ENCODE measurements around the gene FBL.
"Not testable (repeated sequence)": the region's sequence is repeated elsewhere in the genome, so short reads cannot be mapped to it uniquely, and the experiment has no call there.

FBL gene

DNA sequence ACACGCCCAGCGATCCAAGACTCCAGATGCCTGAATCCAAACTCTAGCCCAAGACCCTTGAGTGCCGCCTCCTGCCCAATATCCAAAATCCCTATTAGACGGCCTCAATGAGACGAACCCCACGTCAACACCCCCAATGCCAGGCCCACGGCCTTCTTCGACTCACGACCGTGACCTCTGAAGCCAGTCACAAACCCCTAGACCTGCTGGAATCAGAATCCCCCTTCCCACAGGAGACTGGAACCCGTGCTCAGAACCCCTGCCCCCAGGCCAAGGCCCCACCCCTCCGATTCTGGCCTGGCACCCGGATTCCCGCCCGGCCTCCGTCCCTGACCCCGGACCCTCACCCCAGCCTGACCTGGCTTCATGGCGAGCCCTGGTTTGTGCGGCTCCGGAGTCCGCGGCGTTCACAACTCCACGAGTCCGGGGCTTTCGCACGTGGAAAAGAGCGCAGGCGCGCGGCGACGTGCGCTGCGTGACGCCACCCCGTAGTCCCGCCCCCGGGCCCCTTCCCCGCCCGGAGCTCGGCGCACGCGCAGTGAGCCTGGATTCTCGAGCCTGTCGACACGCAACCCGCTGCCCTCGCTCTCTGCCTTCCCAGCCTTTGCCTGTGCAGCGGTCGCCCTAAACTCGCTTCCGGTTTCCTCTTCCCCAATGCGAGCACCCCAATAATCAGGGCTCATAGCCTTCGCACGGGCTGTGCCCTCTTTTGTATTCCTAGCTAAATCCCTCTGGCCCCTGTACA is at the start of gene FBL:
Gene FBL (minus strand): TSS at position 447 of the 745 bp plus-strand sequence. CDS start 79 bp downstream, at position 368.
- DNase-seq = peak; percentile 69

DNA sequence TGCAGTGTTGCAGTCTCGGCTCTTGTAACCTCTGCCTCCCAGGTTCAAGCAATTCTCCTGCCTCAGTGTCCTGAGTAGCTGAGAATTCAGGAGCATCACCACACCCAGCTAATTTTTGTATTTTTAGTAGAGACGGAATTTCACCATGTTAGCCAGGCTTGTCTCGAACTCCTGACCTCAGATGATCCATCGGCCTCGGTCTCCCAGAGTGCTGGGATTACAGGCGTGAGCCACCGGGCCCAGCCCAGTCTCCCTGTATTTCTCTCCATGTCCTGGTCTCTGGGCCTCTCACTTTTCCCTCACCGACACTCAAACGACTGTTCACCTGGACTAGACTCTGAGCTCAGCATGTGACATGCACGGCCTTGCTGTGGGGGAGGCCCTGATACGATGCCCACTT is 48.9 kb upstream of the FBL start:
- DNase-seq = not testable (repeated sequence)

DNA sequence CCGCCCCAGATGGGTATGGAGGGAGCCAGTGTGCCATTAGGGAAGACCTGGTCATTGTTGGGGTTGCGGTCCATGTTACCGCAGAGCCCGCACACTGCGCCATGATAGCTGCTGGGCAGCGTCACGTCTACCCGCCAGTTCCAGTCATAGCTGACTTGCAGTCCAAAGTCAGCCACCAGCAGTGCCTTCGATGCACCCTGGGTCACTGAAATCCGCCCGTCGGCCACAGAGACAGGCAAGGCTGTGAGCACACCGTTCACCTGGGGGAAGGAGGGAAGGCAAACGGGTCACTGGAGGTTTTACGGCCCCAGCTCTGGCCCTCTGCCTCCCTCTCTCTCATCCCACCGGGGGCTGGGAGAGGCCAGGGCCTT is 48.0 kb upstream of the FBL start:
- DNase-seq = not testable (repeated sequence)

DNA sequence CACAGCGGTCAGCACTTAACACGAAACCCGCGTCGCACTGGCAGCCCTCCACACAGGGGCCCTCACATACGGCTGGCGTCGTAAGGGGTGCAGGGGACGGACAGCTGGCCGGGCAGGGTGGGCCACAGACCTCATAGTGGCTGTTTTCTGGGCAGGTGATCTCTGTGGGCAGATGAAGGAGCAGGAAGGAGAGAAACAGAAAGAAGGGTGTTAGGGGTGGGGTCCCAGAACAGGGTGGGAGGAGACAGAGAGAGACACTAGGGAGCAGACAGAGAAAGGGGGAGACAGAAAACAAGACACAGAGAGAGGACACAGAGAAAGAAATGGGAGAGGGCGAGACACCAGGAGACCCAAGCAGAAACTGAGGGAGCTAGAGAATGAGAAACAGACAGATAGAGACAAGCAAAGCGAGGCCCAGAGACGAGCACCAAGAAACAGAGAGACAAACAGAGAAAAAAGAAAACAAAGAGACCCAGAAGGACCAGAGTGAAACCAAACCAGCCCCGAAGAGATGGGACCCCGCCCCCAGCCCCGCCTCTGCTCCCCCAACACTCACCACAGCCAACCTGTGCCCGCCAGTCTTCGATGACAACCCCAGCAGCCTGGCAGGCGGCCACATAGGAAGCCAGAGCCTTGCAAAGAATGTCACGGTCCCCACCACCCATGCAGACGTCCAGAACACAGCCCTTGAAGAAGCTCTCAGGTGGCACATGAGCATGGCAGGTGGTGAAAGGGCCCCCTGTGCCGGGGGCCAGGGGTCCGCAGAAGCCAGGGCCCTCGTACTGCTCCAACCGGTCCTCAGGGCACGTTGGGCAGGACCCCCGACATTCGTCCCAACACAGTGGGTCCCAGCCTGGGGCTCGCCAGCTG is 47.4 kb upstream of the FBL start:
- DNase-seq = not testable (repeated sequence)

DNA sequence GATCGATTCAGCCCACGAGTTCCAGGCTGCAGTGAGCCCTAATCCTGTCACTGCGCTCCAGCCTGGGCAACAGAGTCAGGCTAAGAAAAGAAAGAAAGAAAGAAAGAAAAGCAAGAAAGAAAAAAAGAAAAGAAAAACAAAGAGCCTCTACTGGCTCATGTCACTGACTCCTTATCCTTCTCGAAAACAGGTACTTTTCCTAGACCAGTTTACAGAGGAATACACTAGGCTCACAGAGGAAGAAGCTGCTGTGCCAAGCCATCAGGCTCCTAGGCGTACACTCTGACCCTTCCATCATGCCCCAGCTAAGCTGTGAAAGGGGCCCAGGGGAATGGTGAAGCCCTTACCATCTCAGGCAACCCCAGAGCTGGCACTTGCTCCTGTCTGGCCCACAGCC is 46.3 kb upstream of the FBL start:
- not testable (repeated sequence) for DNase-seq

DNA sequence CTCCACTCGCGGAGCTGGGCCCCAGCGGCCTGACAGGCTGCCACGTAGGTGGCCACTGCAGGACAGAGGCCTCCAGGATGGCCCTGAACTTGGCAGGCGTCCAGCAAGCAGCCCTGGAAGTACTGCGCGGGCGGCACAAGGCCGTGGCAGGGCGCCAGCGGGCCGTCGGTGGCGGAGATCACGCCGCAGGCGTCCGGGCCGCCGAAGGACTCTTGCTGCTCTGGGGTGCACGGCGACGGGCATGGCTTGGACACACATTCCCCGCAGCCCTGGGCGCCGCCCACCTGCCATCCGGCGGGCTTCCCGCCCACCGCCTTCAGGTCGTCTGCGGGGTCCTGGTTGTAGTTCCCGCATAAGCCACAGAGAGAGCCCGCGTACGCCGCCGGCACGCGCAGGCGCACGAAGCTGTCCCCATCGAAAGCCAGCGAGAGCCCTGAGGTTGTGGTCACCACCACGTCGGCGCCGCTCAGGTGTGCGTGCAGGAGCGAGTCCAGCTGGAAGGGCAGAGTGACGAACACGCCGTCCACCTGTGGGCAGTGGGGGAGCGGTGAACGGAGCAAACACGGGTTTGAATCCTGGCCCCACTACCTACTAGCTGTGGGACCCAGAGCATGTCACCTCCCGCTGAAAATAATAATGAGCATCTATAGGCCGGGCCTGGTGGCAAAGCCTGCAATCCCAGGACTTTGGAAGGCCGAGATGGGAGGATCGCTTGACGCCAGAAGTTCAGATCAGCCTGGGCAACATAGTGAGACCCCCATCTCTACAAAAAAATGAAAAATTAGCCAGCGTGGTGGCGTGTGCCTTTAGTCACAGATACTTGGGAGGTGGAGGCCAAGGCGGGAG is 45.7 kb upstream of the FBL start:
- not testable (repeated sequence) for DNase-seq

DNA sequence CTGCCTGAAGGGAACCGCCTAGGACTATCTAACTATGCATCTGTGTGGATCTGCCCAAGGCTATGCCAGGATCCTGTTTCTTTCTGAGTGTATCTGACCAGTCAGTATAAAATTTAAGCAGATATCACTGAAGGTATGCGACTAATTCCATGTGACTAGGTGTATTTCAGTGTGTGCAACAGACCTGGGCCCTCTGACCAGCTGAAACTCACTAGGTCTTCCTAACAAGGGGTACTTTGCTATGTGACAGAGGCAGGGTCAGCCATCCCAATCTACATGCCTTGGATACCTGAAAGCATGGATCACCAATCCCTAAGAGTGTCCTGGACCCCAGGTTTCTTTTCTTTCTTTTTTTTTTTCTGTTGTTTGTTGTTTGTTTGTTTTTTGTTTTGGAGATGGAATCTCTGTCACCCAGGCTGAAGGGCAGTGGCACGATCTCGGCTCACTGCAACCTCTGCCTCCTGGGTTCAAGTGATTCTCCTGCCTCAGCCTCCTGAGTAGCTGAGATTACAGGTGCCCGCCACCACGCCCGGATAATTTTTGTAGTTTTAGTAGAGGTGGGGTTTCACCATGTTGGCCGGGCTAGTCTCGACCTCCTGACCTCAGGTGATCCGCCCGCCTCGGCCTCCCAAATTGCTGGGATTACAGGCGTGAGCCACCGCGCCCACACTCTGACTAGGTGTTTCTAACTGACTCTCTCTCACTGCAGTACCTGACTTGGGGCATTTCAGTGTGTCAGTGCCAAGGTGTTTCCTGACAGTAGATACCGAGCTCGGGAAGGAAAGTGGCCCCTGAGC is 44.8 kb upstream of the FBL start:
- no peak for DNase-seq

DNA sequence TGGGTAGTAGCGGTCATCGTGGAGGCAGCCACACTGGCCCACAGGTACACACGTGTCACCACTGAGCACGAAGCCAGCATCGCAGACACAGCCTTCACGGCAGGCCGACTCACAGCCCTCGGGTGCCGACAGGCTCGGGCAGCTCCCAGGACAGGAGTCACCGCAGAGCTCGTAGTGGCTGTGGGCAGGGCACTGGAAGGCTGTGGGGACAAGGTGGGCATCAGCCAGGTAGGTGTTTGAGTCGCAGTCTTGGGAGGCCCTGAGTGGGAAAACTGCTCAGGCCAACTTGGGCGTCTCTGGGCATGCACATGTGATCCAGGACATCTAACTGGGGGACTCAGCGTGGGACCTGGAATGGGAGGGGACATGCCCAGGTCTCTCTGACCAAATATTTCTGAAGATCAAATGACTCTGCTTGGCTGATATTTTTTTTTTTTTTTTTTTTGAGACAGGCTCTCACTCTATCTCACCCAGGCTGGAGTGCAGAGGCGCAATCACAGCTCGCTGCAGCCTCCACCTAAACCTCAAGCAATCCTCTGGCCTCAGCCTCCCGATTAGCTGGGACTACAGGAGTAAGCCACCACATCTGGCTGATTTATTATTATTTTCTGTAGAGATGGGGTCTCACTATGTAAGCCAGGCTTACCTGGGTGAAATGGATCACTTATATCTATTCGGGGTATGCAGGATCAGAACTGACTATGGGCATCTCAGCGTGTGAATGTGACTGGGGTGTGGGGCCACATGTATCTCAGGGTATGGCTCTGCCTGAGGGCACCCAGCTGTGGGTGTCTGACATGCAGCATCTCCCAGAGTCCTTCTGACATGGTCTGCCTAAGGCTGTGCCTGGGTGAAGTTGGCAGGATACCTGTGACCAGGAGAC is 43.9 kb upstream of the FBL start:
- not testable (repeated sequence) for DNase-seq

DNA sequence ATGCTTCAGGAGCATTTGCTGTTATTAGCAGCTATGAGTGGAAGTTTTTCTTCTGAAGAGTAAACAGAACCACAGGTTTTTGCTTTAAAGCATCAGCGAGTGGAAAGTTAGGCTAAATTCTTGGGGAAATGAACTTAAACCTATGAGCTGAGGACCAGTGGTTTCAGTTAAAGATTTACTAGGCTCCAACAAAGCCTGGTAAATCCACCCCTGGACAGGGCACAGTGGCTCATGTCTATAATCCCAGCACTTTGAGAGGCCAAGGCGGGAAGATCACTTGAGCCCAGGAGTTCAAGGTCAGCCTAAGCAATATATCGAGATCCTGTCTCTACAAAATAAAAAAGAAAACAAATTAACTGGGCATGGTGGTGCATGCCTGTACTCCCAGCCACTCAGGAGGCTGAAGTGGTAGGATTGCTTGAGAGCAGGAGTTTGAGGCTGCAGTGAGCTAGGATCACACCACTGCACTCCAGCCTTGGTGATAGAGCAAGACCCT is 41.3 kb upstream of the FBL start:
- not testable (repeated sequence) for DNase-seq

DNA sequence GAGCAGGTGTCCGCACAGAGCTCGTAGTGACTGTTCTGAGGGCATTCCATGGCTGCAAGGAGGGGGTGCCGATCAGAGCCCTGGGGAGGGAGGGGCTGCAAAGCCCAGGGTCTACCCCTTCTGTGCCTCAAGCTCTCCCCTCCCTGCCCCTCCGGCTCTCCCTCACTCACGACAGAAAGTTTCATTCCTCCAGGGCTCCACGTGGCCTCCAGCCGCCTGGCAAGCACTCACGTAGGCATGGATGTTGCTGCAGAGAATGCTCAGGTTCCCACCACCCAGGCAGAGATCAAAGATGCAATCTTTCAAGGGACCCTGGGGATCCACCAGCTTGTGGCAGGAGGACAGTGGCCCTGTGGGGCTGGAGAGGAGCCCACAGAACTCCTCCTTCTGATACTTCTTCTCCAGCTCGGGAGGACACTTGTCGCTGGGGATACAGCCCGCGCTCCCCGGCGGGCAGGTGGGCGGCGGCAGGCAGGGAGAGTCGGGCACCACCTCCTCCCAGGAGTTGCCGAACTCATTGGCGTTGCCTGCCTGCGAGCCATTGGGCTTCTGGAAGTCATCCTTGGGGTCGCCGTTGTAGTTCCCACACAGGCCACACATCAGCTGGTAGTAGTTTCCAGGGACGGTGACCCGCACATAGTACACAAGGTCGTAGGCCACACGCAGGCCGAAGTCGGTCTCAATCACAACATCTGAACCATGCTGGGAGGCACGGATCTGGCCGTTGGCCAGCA is 39.8 kb upstream of the FBL start:
- DNase-seq = not testable (repeated sequence)

DNA sequence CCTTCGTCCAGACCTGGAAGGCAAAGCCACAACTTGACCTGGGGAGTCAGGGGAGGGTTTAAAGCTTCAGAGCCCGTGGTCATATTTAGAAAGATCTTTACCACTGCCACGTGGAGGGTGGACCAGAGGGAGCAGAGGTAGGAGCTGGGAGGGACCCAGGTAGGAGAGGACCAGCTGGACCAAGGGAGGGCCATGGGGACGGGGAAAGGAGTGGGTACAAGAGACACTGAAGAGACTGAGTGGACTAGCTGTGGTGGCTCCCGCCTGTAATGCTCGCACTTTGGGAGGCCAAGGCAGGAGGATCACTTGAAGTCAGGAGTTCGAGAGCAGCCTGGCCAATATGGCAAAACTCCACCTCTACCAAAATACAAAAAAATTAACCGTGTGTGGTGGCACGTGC is 38.5 kb upstream of the FBL start:
- not testable (repeated sequence) for DNase-seq

DNA sequence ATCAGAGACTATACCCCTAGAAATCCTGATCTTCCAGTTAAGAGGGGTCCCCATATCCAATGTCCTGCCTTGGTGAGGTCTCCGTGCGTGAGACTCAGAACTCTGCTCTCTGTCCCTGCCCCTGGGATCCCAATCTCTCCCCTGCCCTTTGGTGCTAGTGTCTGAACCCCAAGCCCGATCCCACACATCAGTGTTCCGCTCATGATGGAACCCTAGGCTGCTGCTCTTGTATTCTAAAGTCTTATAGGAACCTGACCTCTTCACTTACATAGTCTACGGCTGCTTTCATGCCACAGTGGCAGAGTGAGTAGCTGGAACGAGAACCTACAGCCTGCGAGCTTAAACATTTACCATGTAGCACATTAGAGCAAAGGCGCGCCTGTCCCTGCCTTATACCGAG is 36.5 kb upstream of the FBL start:
- not testable (repeated sequence) for DNase-seq

DNA sequence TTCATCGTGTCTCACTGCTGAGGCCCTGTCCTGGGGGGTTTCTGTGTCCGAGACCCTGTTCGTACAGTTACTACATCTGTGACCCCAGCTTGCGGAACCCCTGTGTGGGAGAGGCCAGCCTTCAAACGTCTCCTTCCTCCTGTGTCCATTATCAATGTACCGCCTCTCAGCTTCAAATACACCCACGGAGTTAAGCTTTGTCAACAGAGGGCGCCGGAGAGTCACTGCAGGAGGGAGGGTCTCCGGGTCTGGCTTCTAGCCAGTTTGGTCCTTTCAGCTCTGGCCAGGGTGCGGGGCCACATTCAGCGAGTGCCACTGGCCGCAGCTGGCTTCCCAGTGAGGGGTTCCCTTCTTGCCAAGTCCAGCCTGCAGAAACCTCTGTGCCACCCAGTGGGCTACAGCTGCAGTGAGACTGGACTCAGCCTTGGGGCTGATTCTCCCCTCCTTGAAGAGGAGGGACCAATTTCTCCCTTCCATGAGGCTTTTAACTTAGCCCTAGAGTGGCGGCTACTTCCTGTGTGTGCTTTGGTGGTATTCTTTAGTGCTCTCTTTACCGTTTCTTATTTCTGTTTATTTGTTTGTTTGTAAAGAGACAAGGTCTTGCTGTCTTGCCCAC is 35.4 kb upstream of the FBL start:
- not testable (repeated sequence) for DNase-seq

DNA sequence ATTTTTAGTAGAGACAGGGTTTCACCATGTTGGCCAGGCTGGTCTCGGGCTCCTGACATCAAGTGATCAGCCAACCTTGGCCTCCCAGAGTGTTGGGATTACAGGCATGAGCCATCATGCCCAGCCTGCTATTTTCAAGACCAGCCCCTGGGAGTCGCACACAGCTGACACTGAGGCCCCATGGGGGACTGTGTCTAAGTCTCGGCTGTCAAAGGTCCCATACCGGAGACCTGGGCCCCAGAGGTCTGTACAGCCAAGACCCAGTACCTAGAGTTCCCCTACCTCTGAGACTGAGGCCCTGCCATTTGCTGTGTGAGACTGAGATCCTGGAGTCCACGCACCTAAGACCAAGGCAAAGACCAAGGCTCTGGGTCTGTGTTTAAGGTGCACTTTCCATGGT is 34.1 kb upstream of the FBL start:
- DNase-seq = not testable (repeated sequence)

DNA sequence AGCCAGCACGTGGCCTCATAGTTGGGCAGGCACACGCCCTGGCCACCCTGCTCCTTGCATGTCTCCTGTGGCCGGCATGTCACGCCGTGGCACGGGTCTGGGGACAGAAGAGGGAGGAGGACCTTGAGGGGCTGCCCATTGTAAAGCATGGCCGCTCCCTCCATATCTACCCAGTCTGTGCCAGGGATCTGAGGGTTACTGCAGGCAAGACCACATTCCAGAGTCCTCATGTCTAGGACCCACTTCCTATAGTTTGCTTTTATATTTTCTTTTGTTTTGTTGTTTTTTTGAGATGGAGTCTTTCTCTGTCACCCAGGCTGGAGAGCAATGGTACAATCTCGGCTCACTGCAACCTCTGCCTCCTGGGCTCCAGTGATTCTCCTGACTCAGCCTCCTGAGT is 33.6 kb upstream of the FBL start:
- DNase-seq = not testable (repeated sequence)

DNA sequence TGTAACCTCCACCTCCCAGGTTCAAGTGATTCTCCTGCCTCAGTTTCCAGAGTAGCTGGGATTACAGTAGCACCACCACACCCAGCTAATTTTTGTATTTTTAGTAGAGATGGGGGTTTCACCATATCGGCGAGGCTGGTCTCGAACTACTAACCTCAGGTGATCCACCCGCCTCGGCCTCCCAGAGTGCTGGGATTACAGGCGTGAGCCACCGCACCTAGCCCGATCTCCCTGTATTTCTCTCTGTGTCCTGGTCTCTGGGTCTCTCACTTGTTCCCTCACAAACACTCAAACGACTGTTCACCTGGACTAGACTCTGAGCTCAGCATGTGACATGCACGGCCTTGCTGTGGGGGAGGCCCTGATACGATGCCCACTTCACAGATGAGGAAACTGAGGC is 32.7 kb upstream of the FBL start:
- not testable (repeated sequence) for DNase-seq

DNA sequence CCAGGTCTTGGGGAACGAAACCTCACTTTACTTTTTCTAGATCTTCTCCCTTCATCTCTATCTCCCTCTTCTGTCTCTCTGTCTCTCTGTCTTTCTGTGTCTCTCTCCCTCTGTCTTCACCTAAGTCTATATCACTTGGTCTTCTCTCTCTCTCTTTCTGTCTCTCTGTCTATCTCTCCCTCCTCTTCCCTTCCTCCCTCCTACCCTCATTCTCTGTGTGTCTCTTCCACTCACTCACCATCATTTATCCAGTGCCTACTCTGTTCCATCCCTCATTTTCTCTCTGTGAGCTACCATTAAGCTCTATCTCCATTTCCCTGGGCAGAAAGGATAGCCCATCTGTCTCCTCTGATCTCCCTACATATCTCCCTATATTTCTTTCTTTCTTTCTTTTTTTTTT is 32.2 kb upstream of the FBL start:
- DNase-seq = no peak

DNA sequence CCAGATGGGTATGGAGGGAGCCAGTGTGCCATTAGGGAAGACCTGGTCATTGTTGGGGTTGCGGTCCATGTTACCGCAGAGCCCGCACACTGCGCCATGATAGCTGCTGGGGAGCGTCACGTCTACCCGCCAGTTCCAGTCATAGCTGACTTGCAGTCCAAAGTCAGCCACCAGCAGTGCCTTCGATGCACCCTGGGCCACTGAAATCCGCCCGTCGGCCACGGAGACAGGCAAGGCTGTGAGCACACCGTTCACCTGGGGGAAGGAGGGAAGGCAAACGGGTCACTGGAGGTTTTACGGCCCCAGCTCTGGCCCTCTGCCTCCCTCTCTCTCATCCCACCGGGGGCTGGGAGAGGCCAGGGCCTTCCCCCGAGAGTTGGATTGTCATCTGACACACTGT is 31.8 kb upstream of the FBL start:
- not testable (repeated sequence) for DNase-seq

DNA sequence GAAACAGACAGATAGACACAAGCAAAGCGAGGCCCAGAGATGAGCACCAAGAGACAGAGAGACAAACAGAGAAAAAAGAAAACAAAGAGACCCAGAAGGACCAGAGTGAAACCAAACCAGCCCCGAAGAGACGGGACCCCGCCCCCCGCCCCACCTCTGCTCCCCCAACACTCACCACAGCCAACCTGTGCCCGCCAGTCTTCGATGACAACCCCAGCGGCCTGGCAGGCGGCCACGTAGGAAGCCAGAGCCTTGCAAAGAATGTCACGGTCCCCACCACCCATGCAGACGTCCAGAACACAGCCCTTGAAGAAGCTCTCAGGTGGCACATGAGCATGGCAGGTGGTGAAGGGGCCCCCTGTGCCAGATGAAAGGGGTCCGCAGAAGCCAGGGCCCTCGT is 31.3 kb upstream of the FBL start:
- not testable (repeated sequence) for DNase-seq

DNA sequence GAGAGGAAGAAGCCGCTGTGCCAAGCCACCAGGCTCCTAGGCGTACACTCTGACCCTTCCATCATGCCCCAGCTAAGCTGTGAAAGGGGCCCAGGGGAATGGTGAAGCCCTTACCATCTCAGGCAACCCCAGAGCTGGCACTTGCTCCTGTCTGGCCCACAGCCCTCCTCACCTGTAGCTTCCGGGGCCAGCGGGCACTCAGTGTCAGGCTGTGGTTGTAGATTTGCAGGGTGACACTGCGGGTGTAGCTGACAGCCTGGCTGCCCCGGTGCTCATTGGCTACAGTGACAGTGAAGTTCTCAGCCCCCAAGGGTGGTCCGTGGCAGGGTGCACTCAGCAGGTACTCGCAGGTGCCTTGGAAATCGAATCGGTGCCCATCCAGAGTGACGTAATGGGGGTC is 30.3 kb upstream of the FBL start:
- DNase-seq = not testable (repeated sequence)

Data from DMS 273 treated with DMSO at 0.1 percent for 48 hours (cell line).